OCI-LY3 (cell line): ENCODE measurements around the gene USP5.
"Not testable (repeated sequence)": the region's sequence is repeated elsewhere in the genome, so short reads cannot be mapped to it uniquely, and the experiment has no call there.

Source experiments
- EZH2phosphoT487 ChIP-seq: fragments of 200-600 bp; shearing (Covaris generic); IDR thresholded peaks from 2 replicates; pipeline ENCODE4 v1.6.1; 2018; ENCODE audit warnings: antibody characterized with exemption, mixed run types, low read depth
- TF ChIP-seq, protein P1 (sequence below): fragments of 200-600, 300-600 bp; sonication (generic); IDR thresholded peaks from 2 replicates; pipeline ENCODE4 v1.5.1; 2014; ENCODE audit warnings: antibody characterized with exemption, low read length, low read depth

DNA sequence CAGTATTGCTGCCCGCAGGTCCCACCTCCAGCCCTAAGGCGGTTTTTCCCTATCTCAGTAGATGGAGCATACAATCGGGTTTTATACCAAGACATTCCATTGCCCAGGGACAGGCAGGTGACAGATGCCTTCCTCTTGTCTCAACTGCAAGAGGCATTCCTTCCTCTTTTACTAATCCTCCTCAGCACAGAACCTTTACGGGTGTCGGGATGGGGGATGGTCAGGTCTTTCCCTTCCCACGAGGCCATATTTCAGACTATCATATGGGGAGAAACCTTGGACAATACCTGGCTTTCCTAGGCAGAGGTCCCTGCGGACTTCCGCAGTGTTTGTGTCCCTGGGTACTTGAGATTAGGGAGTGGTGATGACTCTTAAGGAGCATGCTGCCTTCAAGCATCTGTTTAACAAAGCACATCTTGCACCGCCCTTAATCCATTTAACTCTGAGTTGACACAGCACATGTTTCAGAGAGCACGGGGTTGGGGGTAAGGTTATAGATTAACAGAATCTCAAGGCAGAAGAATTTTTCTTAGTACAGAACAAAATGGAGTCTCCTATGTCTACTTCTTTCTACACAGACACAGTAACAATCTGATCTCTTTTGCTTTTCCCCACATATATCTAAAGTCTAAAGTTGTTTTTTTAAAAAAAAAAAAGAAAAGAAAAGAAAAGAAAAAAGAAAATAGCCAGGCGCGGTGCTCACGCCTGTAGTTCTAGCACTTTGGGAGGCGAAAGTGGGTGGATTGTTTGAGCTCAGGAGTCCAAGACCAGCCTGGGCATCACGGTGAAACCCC is 34.5 kb downstream of the USP5 start:
- TF ChIP-seq, protein P1, sequence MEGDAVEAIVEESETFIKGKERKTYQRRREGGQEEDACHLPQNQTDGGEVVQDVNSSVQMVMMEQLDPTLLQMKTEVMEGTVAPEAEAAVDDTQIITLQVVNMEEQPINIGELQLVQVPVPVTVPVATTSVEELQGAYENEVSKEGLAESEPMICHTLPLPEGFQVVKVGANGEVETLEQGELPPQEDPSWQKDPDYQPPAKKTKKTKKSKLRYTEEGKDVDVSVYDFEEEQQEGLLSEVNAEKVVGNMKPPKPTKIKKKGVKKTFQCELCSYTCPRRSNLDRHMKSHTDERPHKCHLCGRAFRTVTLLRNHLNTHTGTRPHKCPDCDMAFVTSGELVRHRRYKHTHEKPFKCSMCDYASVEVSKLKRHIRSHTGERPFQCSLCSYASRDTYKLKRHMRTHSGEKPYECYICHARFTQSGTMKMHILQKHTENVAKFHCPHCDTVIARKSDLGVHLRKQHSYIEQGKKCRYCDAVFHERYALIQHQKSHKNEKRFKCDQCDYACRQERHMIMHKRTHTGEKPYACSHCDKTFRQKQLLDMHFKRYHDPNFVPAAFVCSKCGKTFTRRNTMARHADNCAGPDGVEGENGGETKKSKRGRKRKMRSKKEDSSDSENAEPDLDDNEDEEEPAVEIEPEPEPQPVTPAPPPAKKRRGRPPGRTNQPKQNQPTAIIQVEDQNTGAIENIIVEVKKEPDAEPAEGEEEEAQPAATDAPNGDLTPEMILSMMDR: not testable (repeated sequence)
- TF ChIP-seq EZH2phosphoT487: not testable (repeated sequence)
